K562 (cell line): ENCODE measurements around the gene PLEKHA7. TPM values are rescaled to one million over a fixed set of nuclear protein-coding genes. Genes with fewer than 3 reads are reported as not detected.

Source experiments
- ATAC-seq: fragments of 200-7000 bp; cut with Tn5 transposase; 3 replicates; pipeline ENCODE4 v1.9.1; 2020; ENCODE audit warnings: moderate library complexity
- BruUV-seq: library from RNA; stranded (reverse); fragments of 400-500 nt; replicated peaks from 2 replicates; lab custom pipeline; 2021; lab: Mats Ljungman, UMichigan
- CTCF ChIA-PET: fragments of 300-600 bp; formaldehyde crosslinking; extraction: SDS; loops from one replicate; lab custom pipeline; 2021; ENCODE audit warnings: low intra/inter-chr PET ratio; lab: Yijun Ruan, JAX
- POLR2A ChIA-PET: fragments of 300-600, 350-650 bp; sonication (Branson Sonifier 250); formaldehyde crosslinking; extraction: SDS; loops from one replicate; lab custom pipeline; 2021; ENCODE audit warnings: antibody characterized with exemption, inconsistent platforms; lab: Yijun Ruan, JAX
- DNase-seq, 4 experiments: peaks; one replicate each; pipeline versions ENCODE4 v3.0.0 to v3.0.0-alpha.2; 2011 to 2018; ENCODE audit warnings: low spot score in 3 of 4, mixed read lengths in 3 of 4; ENCODE audit errors: extremely low read depth in 1 of 4
- FAIRE-seq: peaks from 2 replicates; lab custom pipeline; 2011; peaks lifted over from hg19 to GRCh38; lab: Jason Lieb, UNC
- H2AFZ ChIP-seq: 2 replicates; pipeline ENCODE4 v1.6.0; 2011; ENCODE audit warnings: low read depth, low read length, control low read depth, inconsistent platforms
- H3K27ac ChIP-seq: fragments of 200-600 bp; 3 replicates; pipeline ENCODE4 v1.8.0; 2011; ENCODE audit warnings: low read depth, mild to moderate bottlenecking, control low read depth, inconsistent platforms, low read length, moderate library complexity, mixed read lengths; ENCODE audit errors: extremely low read depth
- H3K27me3 ChIP-seq, 2 experiments: fragments of 300-600 bp in 1 of 2; 2 replicates in 1 of 2; 3 replicates in 1 of 2; pipeline versions ENCODE4 v1.6.0 to v1.8.0; 2011; ENCODE audit warnings: inconsistent platforms in 2 of 2, low read length in 2 of 2, mild to moderate bottlenecking in 1 of 2, mixed read lengths in 1 of 2, moderate library complexity in 1 of 2; ENCODE audit not compliant: control insufficient read depth in 2 of 2, insufficient read depth in 2 of 2
- H3K36me3 ChIP-seq: fragments of 300-600 bp; 3 replicates; pipeline ENCODE4 v1.8.0; 2011; ENCODE audit warnings: mild to moderate bottlenecking, low read length, inconsistent platforms; ENCODE audit not compliant: control insufficient read depth, insufficient read depth
- H3K4me1 ChIP-seq, 2 experiments: fragments of 200-600 bp in 1 of 2; replicated peaks in 1 of 2; 2 replicates in 1 of 2; 3 replicates in 1 of 2; pipeline versions ENCODE4 v1.5.1 to v1.8.0; 2011; ENCODE audit warnings: inconsistent platforms in 2 of 2, low read length in 2 of 2, mild to moderate bottlenecking in 1 of 2, mixed read lengths in 1 of 2, moderate library complexity in 1 of 2; ENCODE audit not compliant: control insufficient read depth in 2 of 2, insufficient read depth in 2 of 2
- H3K4me2 ChIP-seq: 2 replicates; pipeline ENCODE4 v1.6.1; 2011; ENCODE audit warnings: low read length, control low read depth, inconsistent platforms, mixed read lengths; ENCODE audit not compliant: insufficient read depth
- H3K4me3 ChIP-seq: fragments of 200-600 bp; sonication (generic), shearing (Covaris generic); 2 replicates; pipeline ENCODE4 v1.5.1; 2016; ENCODE audit warnings: control low read depth, inconsistent platforms
- H3K79me2 ChIP-seq: fragments of 200-600 bp; 3 replicates; pipeline ENCODE4 v1.8.0; 2011; ENCODE audit warnings: low read length, inconsistent platforms; ENCODE audit not compliant: control insufficient read depth, insufficient read depth
- H3K9ac ChIP-seq, 2 experiments: 2 replicates each; pipeline versions ENCODE4 v1.6.0 to v1.6.1; 2011; ENCODE audit warnings: low read depth in 2 of 2, low read length in 2 of 2, control low read depth in 1 of 2, inconsistent platforms in 1 of 2, mild to moderate bottlenecking in 1 of 2, mixed read lengths in 1 of 2; ENCODE audit not compliant: insufficient read depth in 1 of 2
- H3K9me1 ChIP-seq: one replicate; pipeline ENCODE4 v1.6.0; 2011; ENCODE audit warnings: inconsistent platforms, mild to moderate bottlenecking, low read length, moderate library complexity; ENCODE audit not compliant: control insufficient read depth, insufficient read depth
- H3K9me3 ChIP-seq: replicated peaks from 2 replicates; pipeline ENCODE4 v1.5.1; 2011; ENCODE audit warnings: low read depth, low read length, inconsistent platforms; ENCODE audit not compliant: control insufficient read depth, insufficient read depth
- H4K20me1 ChIP-seq: replicated peaks from 2 replicates; pipeline ENCODE4 v1.6.1; 2011; ENCODE audit warnings: low read length, inconsistent platforms, mixed read lengths; ENCODE audit not compliant: control insufficient read depth, insufficient read depth
- ARID2 ChIP-seq: fragments of 450-650 bp; IDR thresholded peaks from 2 replicates; pipeline ENCODE4 v1.6.1; 2017; ENCODE audit warnings: antibody characterized with exemption, mild to moderate bottlenecking
- TSC22D4 ChIP-seq: fragments of 450-650 bp; IDR thresholded peaks from 2 replicates; pipeline ENCODE4 v1.6.1; 2016; ENCODE audit warnings: missing genetic modification characterization, missing biosample characterization, control low read depth
- ZFP30 ChIP-seq: fragments of 250-450 bp; sonication (Bioruptor Pico); IDR thresholded peaks from 2 replicates; pipeline ENCODE4 v1.8.0; 2022; ENCODE audit warnings: moderate library complexity, mild to moderate bottlenecking, inconsistent platforms, borderline replicate concordance
- ZNF778 ChIP-seq: fragments of 450-650 bp; formaldehyde crosslinking; IDR thresholded peaks from 2 replicates; pipeline ENCODE4 v1.4.0; 2020; ENCODE audit warnings: mild to moderate bottlenecking, moderate library complexity
- ZZZ3 ChIP-seq: fragments of 450-650 bp; IDR thresholded peaks from 2 replicates; pipeline ENCODE4 v1.6.1; 2016; ENCODE audit warnings: antibody characterized with exemption, mild to moderate bottlenecking, moderate library complexity
- WGBS: fragments of 100-300 bp; shearing (Covaris generic); methylation state at CpG from one replicate; pipeline ENCODE4 v1.1.6; 2016; ENCODE audit warnings: low coverage, mixed read lengths; ENCODE audit not compliant: insufficient coverage; ENCODE audit errors: missing lambda C conversion rate; 5-methylcytosine and 5-hydroxymethylcytosine counted together
- in situ Hi-C: fragments of 300-500 bp; cut with MboI; formaldehyde crosslinking; loops from 4 replicates; pipeline ENCODE4 v1.15.0; 2018; ENCODE audit warnings: inconsistent platforms, mixed read lengths
- intact Hi-C: fragments of 100-400 bp; cut with micrococcal nuclease; formaldehyde crosslinking; loops from 2 replicates; pipeline ENCODE4 v1.14.2; 2022
- polyA plus RNA-seq, 8 experiments: library from polyadenylated mRNA; depleted of rRNA in 4 of 8; stranded (reverse) in 5 of 8; unstranded in 3 of 8; fragments of >200 nt; fragmentation: Nextera tagmentation in 2 of 8; fragmentation: Illumina TruSeq in 1 of 8; extraction: Ambion mirVana in 2 of 8; extraction: Trizol in 1 of 8; gene quantifications; 2 replicates each; pipeline versions ENCODE4 v1.2.1 to v1.2.3, GENCODE V29; 2011 to 2014; ENCODE audit warnings: inconsistent platforms in 1 of 8, missing spikeins in 1 of 8
- total RNA-seq, 7 experiments: library from RNA; depleted of rRNA in 6 of 7; stranded (reverse); fragments of >200 nt in 6 of 7; fragmentation: Illumina TruSeq in 2 of 7; extraction: Trizol in 2 of 7; gene quantifications; 2 replicates each; pipeline versions ENCODE4 v1.2.1 to v1.2.3, GENCODE V29; 2011 to 2021; ENCODE audit warnings: low replicate concordance in 1 of 7
- TF ChIP-seq, protein P1 (sequence below): fragments of 450-650 bp; IDR thresholded peaks from 2 replicates; pipeline ENCODE4 v1.7.1; 2018; ENCODE audit warnings: mild to moderate bottlenecking, low read depth; ENCODE audit not compliant: partially characterized antibody
- TF ChIP-seq, protein P2 (sequence below): fragments of 250-450 bp; sonication (Bioruptor Pico); IDR thresholded peaks from 2 replicates; pipeline ENCODE4 v1.8.0; 2022; ENCODE audit warnings: moderate library complexity, mild to moderate bottlenecking, inconsistent platforms

The PLEKHA7 gene
- total and polyA plus RNA-seq, 9 of the 15 experiments (the other 6 are each of a cell fraction or from before 2014, with no cell fraction given): 0.06 to 0.77 (median 0.20) TPM; not detected in 1

DNA sequence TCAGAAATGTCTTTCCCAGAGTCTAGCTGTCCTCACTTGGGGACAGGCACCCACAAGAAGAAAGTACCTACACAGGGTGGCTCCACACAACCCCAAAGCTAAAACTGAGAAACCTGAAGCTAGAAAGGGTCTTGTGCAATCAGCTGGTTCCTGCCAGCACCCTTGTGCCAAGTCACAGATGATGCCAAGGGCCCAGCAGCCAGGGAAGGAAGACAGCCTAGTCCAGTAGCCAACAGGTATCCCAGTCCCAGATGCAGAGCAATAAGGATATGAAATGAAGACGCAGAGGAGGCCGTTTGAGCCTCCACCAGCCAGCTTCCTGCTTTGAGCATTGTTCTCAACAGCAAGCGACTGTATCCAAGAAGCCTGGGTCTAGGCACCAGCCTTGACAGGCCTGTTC is 6.1 kb downstream of the PLEKHA7 start (continued):
- TF ChIP-seq ZFP30 (CRISPR knock-in tag) (no peak), ARID2 (no peak), ZNF778 (CRISPR knock-in tag) (no peak), TSC22D4 (tag) (no peak)

GRCh38 chr11:17005646-17006045 is 8.6 kb downstream of the PLEKHA7 start:
- Histone ChIP-seq H3K4me1 (peaks cover 0 to 5% of the 10 kb centered on the region in 2 experiments; a peak in 1 of 5 replicates), H3K27me3 (peaks cover 7 to 29% of the 10 kb centered on the region in 2 experiments; a peak in 4 of 5 replicates), H2AFZ (no peak overlapping the region), H3K36me3 (no peaks in the 10 kb centered on the region), H3K9me1 (no peaks in the 10 kb centered on the region), H3K79me2 (no peaks in the 10 kb centered on the region), H3K4me3 (no peak overlapping the region), H3K4me2 (no peak overlapping the region), H3K9me3 (no peaks in the 10 kb centered on the region), H4K20me1 (no peaks in the 10 kb centered on the region), H3K27ac (no peak overlapping the region), H3K9ac (no peak overlapping the region)
- FAIRE-seq: no peak
- TF ChIP-seq, protein P1, sequence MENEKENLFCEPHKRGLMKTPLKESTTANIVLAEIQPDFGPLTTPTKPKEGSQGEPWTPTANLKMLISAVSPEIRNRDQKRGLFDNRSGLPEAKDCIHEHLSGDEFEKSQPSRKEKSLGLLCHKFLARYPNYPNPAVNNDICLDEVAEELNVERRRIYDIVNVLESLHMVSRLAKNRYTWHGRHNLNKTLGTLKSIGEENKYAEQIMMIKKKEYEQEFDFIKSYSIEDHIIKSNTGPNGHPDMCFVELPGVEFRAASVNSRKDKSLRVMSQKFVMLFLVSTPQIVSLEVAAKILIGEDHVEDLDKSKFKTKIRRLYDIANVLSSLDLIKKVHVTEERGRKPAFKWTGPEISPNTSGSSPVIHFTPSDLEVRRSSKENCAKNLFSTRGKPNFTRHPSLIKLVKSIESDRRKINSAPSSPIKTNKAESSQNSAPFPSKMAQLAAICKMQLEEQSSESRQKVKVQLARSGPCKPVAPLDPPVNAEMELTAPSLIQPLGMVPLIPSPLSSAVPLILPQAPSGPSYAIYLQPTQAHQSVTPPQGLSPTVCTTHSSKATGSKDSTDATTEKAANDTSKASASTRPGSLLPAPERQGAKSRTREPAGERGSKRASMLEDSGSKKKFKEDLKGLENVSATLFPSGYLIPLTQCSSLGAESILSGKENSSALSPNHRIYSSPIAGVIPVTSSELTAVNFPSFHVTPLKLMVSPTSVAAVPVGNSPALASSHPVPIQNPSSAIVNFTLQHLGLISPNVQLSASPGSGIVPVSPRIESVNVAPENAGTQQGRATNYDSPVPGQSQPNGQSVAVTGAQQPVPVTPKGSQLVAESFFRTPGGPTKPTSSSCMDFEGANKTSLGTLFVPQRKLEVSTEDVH: no peak
- TF ChIP-seq, protein P2, sequence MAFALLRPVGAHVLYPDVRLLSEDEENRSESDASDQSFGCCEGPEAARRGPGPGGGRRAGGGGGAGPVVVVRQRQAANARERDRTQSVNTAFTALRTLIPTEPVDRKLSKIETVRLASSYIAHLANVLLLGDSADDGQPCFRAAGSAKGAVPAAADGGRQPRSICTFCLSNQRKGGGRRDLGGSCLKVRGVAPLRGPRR: no peak
- TF ChIP-seq ZZZ3: no peak
- CTCF ChIA-PET: no interaction called here
- WGBS: 0% methylated on average over 3 of the region's 3 CpGs
- intact Hi-C loops (no loop called here), in situ Hi-C loops (no loop called here)
- no TSS peak for BruUV-seq
- DNase-seq: no peak
- POLR2A ChIA-PET: no interaction called here
- no peak for ATAC-seq
